ENCODE data around the gene APOL5. TPM values are rescaled to one million over a fixed set of nuclear protein-coding genes. Genes with fewer than 3 reads are reported as not detected.

APOL5 gene
- total RNA-seq, 2 donors from 2014 or later = not detected

DNA sequence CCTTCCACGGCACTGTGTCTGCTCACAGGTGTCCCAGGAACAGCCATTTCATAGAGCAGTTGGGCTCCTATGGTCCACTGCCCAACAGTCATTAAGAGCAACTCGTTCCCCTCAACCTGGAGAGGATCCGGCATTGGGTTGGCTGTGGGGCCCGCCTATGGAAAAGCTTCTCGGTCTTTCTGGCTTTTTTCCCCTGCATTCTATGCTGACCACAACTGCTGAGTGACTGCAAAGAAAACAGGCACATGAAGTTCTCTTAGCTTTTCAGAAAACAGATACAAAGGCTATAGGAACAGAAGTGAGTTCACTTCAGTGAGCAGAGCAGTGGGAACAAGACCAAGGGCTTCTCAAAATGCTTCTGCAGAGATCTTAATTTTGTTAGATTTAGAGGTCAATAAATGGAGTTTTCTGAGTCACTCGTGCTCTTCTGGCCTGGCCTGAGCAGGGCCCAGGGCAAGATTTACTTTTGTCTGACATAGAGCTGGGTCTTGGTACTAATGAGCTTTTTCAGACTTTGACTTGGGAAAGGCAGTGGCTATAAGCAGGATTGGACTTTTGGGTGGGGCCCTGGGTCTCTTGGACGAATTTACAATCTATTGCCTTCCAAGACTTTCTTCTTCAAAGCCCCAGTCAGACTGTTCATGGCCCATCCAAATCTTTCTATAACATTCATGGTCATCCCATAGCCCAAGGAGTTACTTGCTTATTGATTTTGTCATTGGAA, 13.6 kb upstream of the APOL5 start:
- Mint-ChIP-seq H3K36me3 (ENCODE audit: low read depth) (no peaks in the 10 kb centered on the region), H3K4me1 (no peaks in the 10 kb centered on the region), H3K9me3 (no peaks in the 10 kb centered on the region), H3K4me3 (no peak overlapping the region), H3K27ac (no peak overlapping the region), H3K27me3 (ENCODE audit: insufficient read depth) (peaks cover 10% of the 10 kb centered on the region)
- Histone ChIP-seq H3K4me3 (ENCODE audit: low read length) (no peak overlapping the region), H3K9me3 (ENCODE audit: control insufficient read depth, low read length) (no peaks in the 10 kb centered on the region), H3K27ac (ENCODE audit: low read depth, low read length) (no peak overlapping the region), H3K9ac (ENCODE audit: extremely low read depth, low read length, poor library complexity, severe bottlenecking) (no peak overlapping the region), H3K4me1 (ENCODE audit: control insufficient read depth, insufficient read depth, low read length) (no peaks in the 10 kb centered on the region), H3K27me3 (ENCODE audit: control insufficient read depth, insufficient read depth, low read length, poor library complexity, severe bottlenecking) (no peaks in the 10 kb centered on the region), H3K36me3 (ENCODE audit: control insufficient read depth, insufficient read depth, low read length) (no peaks in the 10 kb centered on the region)
- no peak for DNase-seq
- TF ChIP-seq, protein P1, sequence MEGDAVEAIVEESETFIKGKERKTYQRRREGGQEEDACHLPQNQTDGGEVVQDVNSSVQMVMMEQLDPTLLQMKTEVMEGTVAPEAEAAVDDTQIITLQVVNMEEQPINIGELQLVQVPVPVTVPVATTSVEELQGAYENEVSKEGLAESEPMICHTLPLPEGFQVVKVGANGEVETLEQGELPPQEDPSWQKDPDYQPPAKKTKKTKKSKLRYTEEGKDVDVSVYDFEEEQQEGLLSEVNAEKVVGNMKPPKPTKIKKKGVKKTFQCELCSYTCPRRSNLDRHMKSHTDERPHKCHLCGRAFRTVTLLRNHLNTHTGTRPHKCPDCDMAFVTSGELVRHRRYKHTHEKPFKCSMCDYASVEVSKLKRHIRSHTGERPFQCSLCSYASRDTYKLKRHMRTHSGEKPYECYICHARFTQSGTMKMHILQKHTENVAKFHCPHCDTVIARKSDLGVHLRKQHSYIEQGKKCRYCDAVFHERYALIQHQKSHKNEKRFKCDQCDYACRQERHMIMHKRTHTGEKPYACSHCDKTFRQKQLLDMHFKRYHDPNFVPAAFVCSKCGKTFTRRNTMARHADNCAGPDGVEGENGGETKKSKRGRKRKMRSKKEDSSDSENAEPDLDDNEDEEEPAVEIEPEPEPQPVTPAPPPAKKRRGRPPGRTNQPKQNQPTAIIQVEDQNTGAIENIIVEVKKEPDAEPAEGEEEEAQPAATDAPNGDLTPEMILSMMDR (conservative IDR thresholded peaks at IDR 0.05) = no peak
- 89 to 94% methylated on average over 7 of the region's 7 CpGs for WGBS, 2 experiments (ENCODE audit: insufficient coverage in 1 of 2, insufficient read length in 1 of 2)

DNA sequence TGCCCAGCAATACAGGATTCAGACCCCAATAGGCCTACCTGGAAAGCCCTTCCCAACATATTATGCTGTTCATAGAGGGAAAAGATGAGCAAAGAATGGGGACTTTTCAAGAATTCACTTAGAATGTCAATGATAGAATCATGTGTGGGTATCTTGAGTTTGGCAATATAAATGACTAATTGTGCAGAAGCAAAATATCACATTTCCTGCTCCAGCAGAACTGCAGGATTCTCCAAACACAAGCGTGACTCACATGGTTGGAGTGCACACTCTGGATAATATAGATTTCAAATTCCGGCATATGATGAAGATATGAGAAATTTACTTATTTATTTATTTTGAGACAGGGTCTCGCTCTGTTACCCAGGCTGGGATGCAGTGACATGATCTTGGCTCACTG, 12.5 kb upstream of the APOL5 start:
- Mint-ChIP-seq H3K9me3 (no peaks in the 10 kb centered on the region), H3K4me3 (no peak overlapping the region), H3K27ac (no peak overlapping the region), H3K4me1 (no peaks in the 10 kb centered on the region), H3K36me3 (ENCODE audit: low read depth) (no peaks in the 10 kb centered on the region), H3K27me3 (ENCODE audit: insufficient read depth) (peaks cover 5% of the 10 kb centered on the region)
- Histone ChIP-seq H3K27me3 (ENCODE audit: control insufficient read depth, insufficient read depth, low read length, poor library complexity, severe bottlenecking) (no peaks in the 10 kb centered on the region), H3K4me1 (ENCODE audit: control insufficient read depth, insufficient read depth, low read length) (no peaks in the 10 kb centered on the region), H3K36me3 (ENCODE audit: control insufficient read depth, insufficient read depth, low read length) (no peaks in the 10 kb centered on the region), H3K4me3 (ENCODE audit: low read length) (no peak overlapping the region), H3K9ac (ENCODE audit: extremely low read depth, low read length, poor library complexity, severe bottlenecking) (no peak overlapping the region), H3K9me3 (ENCODE audit: control insufficient read depth, low read length) (no peaks in the 10 kb centered on the region), H3K27ac (ENCODE audit: low read depth, low read length) (no peak overlapping the region)
- no peak for DNase-seq
- WGBS, 2 experiments (ENCODE audit: insufficient coverage in 1 of 2, insufficient read length in 1 of 2) = 94 to 100% methylated on average over 1 to 3 of the region's 3 CpGs
- TF ChIP-seq, protein P1 (conservative IDR thresholded peaks at IDR 0.05) = no peak

GRCh38 chr22:35708453-35708852, 9.2 kb upstream of the APOL5 start:
- no peak for DNase-seq
- Histone ChIP-seq H3K9me3 (ENCODE audit: control insufficient read depth, low read length) (no peaks in the 10 kb centered on the region), H3K36me3 (ENCODE audit: control insufficient read depth, insufficient read depth, low read length) (no peaks in the 10 kb centered on the region), H3K4me1 (ENCODE audit: control insufficient read depth, insufficient read depth, low read length) (no peaks in the 10 kb centered on the region), H3K27me3 (ENCODE audit: control insufficient read depth, insufficient read depth, low read length, poor library complexity, severe bottlenecking) (no peaks in the 10 kb centered on the region), H3K27ac (ENCODE audit: low read depth, low read length) (no peak overlapping the region), H3K4me3 (ENCODE audit: low read length) (no peak overlapping the region), H3K9ac (ENCODE audit: extremely low read depth, low read length, poor library complexity, severe bottlenecking) (no peak overlapping the region)
- TF ChIP-seq, protein P1 (conservative IDR thresholded peaks at IDR 0.05) = no peak
- peaks cover 8% of the 10 kb centered on the region for H3K9me3 Mint-ChIP-seq
- no peak overlapping the region for H3K4me3 Mint-ChIP-seq
- H3K27ac Mint-ChIP-seq = no peak overlapping the region
- no peaks in the 10 kb centered on the region for H3K36me3 Mint-ChIP-seq (ENCODE audit: low read depth)
- no peaks in the 10 kb centered on the region for H3K4me1 Mint-ChIP-seq
- 86 to 95% methylated on average over 3 to 7 of the region's 7 CpGs for WGBS, 2 experiments (ENCODE audit: insufficient coverage in 1 of 2, insufficient read length in 1 of 2)
- H3K27me3 Mint-ChIP-seq (ENCODE audit: insufficient read depth) = no peaks in the 10 kb centered on the region
